GM23338 (cell line): ENCODE data around the gene SLC22A14. TPM values are rescaled to one million over a fixed set of nuclear protein-coding genes. Genes with fewer than 3 reads are reported as not detected.

Experiments
- ATAC-seq: fragments of 200-7000 bp; cut with Tn5 transposase; 3 replicates; pipeline ENCODE4 v1.9.1; 2020
- DNase-seq: peaks from one replicate; pipeline ENCODE4 v3.0.0-alpha.2; 2015; ENCODE audit warnings: low spot score
- H2AFZ ChIP-seq: fragments of 200-600 bp; sonication (generic); 2 replicates; pipeline ENCODE4 v1.8.0; 2016; ENCODE audit warnings: antibody characterized with exemption, mild to moderate bottlenecking, moderate library complexity
- H3F3A ChIP-seq: fragments of 200-600 bp; sonication (generic); replicated peaks from 2 replicates; pipeline ENCODE4 v1.8.0; 2017; ENCODE audit warnings: antibody characterized with exemption, mixed run types, low read depth
- H3K27ac ChIP-seq: fragments of 200-600 bp; sonication (generic); 2 replicates; pipeline ENCODE4 v1.6.1; 2016; ENCODE audit warnings: low read depth
- H3K27me3 ChIP-seq: fragments of 200-600 bp; sonication (generic); 2 replicates; pipeline ENCODE4 v1.8.0; 2016; ENCODE audit warnings: mild to moderate bottlenecking, mixed run types, moderate library complexity; ENCODE audit not compliant: insufficient read depth
- H3K36me3 ChIP-seq: fragments of 200-600 bp; sonication (generic); 2 replicates; pipeline ENCODE4 v1.8.0; 2016; ENCODE audit warnings: mild to moderate bottlenecking; ENCODE audit not compliant: insufficient read depth
- H3K4me1 ChIP-seq: fragments of 200-600 bp; sonication (generic); 2 replicates; pipeline ENCODE4 v1.8.0; 2016; ENCODE audit warnings: mild to moderate bottlenecking, moderate library complexity; ENCODE audit not compliant: insufficient read depth
- H3K4me2 ChIP-seq: fragments of 200-600 bp; sonication (generic); 2 replicates; pipeline ENCODE4 v1.7.1; 2017; ENCODE audit warnings: mixed run types
- H3K4me3 ChIP-seq: fragments of 200-600 bp; sonication (generic); 2 replicates; pipeline ENCODE4 v1.6.1; 2016; ENCODE audit warnings: mixed run types
- H3K79me2 ChIP-seq: fragments of 200-600 bp; sonication (generic); replicated peaks from 2 replicates; pipeline ENCODE4 v1.8.0; 2017; ENCODE audit warnings: mild to moderate bottlenecking; ENCODE audit not compliant: insufficient read depth
- H3K9me2 ChIP-seq: fragments of 200-600 bp; sonication (generic); 2 replicates; pipeline ENCODE4 v1.8.0; 2017; ENCODE audit not compliant: insufficient read depth
- H4K20me1 ChIP-seq: fragments of 200-600 bp; sonication (generic); replicated peaks from 2 replicates; pipeline ENCODE4 v1.8.0; 2017; ENCODE audit warnings: mild to moderate bottlenecking; ENCODE audit not compliant: insufficient read depth
- H3K27ac Mint-ChIP-seq: 2 replicates; pipeline ENCODE4 v1.8.0; 2020; ENCODE audit warnings: inconsistent platforms, mild to moderate bottlenecking, moderate library complexity, mixed read lengths
- H3K27me3 Mint-ChIP-seq: 3 replicates; pipeline ENCODE4 v1.8.0; 2022; ENCODE audit warnings: low read depth, mild to moderate bottlenecking, moderate library complexity, mixed read lengths, inconsistent platforms; ENCODE audit not compliant: insufficient read depth, poor library complexity
- H3K36me3 Mint-ChIP-seq: 3 replicates; pipeline ENCODE4 v1.8.0; 2021; ENCODE audit warnings: low read depth, mild to moderate bottlenecking, inconsistent platforms, moderate library complexity, mixed read lengths
- H3K4me1 Mint-ChIP-seq: 3 replicates; pipeline ENCODE4 v1.8.0; 2020; ENCODE audit warnings: mild to moderate bottlenecking, inconsistent platforms, mixed read lengths
- H3K4me3 Mint-ChIP-seq: 3 replicates; pipeline ENCODE4 v1.8.0; 2021; ENCODE audit warnings: moderate library complexity, mild to moderate bottlenecking, inconsistent platforms, mixed read lengths
- H3K9me3 Mint-ChIP-seq: 3 replicates; pipeline ENCODE4 v1.8.0; 2020; ENCODE audit warnings: moderate library complexity, mild to moderate bottlenecking, inconsistent platforms, mixed read lengths
- EZH2 ChIP-seq: fragments of 200-600 bp; sonication (generic); IDR thresholded peaks from one replicate; pipeline ENCODE4 v1.8.0; 2017; ENCODE audit warnings: antibody characterized with exemption, mild to moderate bottlenecking, low read depth; ENCODE audit not compliant: unreplicated experiment
- EZH2phosphoT487 ChIP-seq: fragments of 200-600 bp; sonication (generic); IDR thresholded peaks from one replicate; pipeline ENCODE4 v1.8.1; 2018; ENCODE audit warnings: antibody characterized with exemption; ENCODE audit not compliant: unreplicated experiment
- JUNB ChIP-seq: IDR thresholded peaks from one replicate; pipeline ENCODE4 v1.6.1; 2016; ENCODE audit warnings: antibody characterized with exemption; ENCODE audit not compliant: unreplicated experiment
- NANOG ChIP-seq: IDR thresholded peaks from 2 replicates; pipeline ENCODE4 v1.6.1; 2016; ENCODE audit warnings: antibody characterized with exemption, borderline replicate concordance
- POLR2AphosphoS5 ChIP-seq: IDR thresholded peaks from 2 replicates; pipeline ENCODE4 v1.6.1; 2016; ENCODE audit warnings: antibody characterized with exemption, low read depth
- STAT1 ChIP-seq: IDR thresholded peaks from one replicate; pipeline ENCODE4 v1.6.1; 2016; ENCODE audit warnings: antibody characterized with exemption; ENCODE audit not compliant: unreplicated experiment
- ZNF114 ChIP-seq: fragments of 250-450 bp; sonication (Bioruptor Pico); IDR thresholded peaks from 2 replicates; pipeline ENCODE4 v1.5.0; 2020; ENCODE audit warnings: mild to moderate bottlenecking, moderate library complexity
- polyA plus RNA-seq: library from polyadenylated mRNA; unstranded; fragments of >200 nt; fragmentation: Nextera tagmentation; extraction: Ambion mirVana; gene quantifications from 2 replicates; pipeline ENCODE4 v1.2.1, GENCODE V29; 2016
- total RNA-seq: library from RNA; depleted of rRNA; stranded (reverse); fragments of >200 nt; shearing (Covaris generic); gene quantifications from 2 replicates; pipeline ENCODE4 v1.2.3, GENCODE V29; 2014
- TF ChIP-seq, protein P1 (sequence below): IDR thresholded peaks from one replicate; pipeline ENCODE4 v1.6.1; 2018; ENCODE audit warnings: antibody characterized with exemption; ENCODE audit not compliant: unreplicated experiment
- TF ChIP-seq, protein P2 (sequence below): IDR thresholded peaks from 2 replicates; pipeline ENCODE4 v1.6.1; 2016; ENCODE audit warnings: antibody characterized with exemption
- TF ChIP-seq, protein P3 (sequence below), 2 experiments: fragments of 200-600 bp in 1 of 2; sonication (generic) in 1 of 2; conservative IDR thresholded peaks; 2 replicates each; pipeline versions ENCODE4 v1.5.1 to v1.6.1; 2016 to 2017; ENCODE audit warnings: antibody characterized with exemption in 2 of 2, low read depth in 2 of 2, mild to moderate bottlenecking in 2 of 2, moderate library complexity in 1 of 2

The SLC22A14 gene
- total and polyA plus RNA-seq, 2 experiments from 2014 or later: not detected

DNA sequence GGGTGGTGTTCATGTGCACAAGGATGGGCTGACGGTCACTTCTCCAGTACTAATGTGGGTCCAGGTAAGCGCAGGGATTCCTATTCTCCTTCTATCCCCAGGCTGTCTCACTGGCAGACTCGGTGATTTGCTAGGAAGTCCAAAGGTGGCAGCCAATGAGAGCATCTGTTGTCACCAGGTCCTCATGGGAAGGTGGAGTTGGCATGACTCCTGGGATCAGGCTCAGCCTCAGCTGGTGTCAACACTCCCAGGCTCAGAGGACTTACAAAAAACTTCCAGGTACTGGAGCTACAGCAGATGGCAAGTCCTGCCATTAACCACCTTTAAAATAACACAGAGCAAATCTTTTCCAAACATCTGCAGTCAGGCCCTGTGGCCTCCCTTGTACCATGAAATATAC is 78.3 kb downstream of the SLC22A14 start:
- no peaks in the 10 kb centered on the region; the same call in 1 of the 2 replicates for H3K36me3 ChIP-seq
- ATAC-seq: no peak
- no peak overlapping the region for H3K4me3 Mint-ChIP-seq
- H3K9me2 ChIP-seq: no peaks in the 10 kb centered on the region; the same call in 1 of the 2 replicates
- H3F3A ChIP-seq: no peaks in the 10 kb centered on the region
- H3K4me1 Mint-ChIP-seq: no peaks in the 10 kb centered on the region
- no peaks in the 10 kb centered on the region for H3K4me1 ChIP-seq
- no peak for TF ChIP-seq POLR2AphosphoS5
- peaks cover 20% of the 10 kb centered on the region for H3K9me3 Mint-ChIP-seq
- no peak overlapping the region for H2AFZ ChIP-seq
- no peak overlapping the region for H3K27ac Mint-ChIP-seq
- no peak overlapping the region for H3K4me2 ChIP-seq
- H3K79me2 ChIP-seq: no peaks in the 10 kb centered on the region
- DNase-seq: no peak
- peaks cover 46% of the 10 kb centered on the region for H3K36me3 Mint-ChIP-seq
- H3K27me3 ChIP-seq: no peaks in the 10 kb centered on the region
- H3K4me3 ChIP-seq: no peak overlapping the region
- no peaks in the 10 kb centered on the region for H4K20me1 ChIP-seq
- H3K27ac ChIP-seq: no peak overlapping the region
- H3K27me3 Mint-ChIP-seq: peaks cover 2% of the 10 kb centered on the region

DNA sequence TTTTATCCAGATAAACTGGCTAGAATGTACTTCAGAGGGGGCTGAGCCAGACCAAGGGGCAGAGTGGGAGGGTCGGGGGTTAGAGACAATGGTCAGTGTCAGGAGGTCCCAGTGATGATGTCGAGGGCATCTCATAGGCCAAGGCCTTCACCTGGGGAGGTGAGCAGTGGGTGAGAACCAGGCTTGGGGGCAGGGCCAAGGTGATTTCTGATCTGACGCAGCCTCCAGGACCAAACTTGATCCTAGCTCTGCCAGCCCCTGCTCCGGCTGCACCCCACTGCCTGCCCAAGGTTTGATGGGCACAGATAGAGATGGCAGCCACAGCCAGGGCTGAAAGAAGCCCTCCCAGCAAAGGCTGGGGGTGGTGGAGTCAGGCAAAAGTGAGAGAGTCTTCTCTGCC is 79.4 kb downstream of the SLC22A14 start:
- no peak overlapping the region for H3K4me3 ChIP-seq
- H3F3A ChIP-seq: no peaks in the 10 kb centered on the region
- no peak overlapping the region for H3K27ac ChIP-seq
- no peaks in the 10 kb centered on the region for H3K4me1 ChIP-seq
- H3K36me3 ChIP-seq: no peaks in the 10 kb centered on the region; the same call in 1 of the 2 replicates
- H3K27me3 Mint-ChIP-seq: no peaks in the 10 kb centered on the region
- no peak overlapping the region for H3K4me3 Mint-ChIP-seq
- H3K4me1 Mint-ChIP-seq: no peaks in the 10 kb centered on the region
- H3K9me2 ChIP-seq: no peaks in the 10 kb centered on the region; the same call in 1 of the 2 replicates
- peaks cover 49% of the 10 kb centered on the region for H3K36me3 Mint-ChIP-seq
- H3K27me3 ChIP-seq: no peaks in the 10 kb centered on the region
- TF ChIP-seq EZH2: no peak
- TF ChIP-seq, protein P1, sequence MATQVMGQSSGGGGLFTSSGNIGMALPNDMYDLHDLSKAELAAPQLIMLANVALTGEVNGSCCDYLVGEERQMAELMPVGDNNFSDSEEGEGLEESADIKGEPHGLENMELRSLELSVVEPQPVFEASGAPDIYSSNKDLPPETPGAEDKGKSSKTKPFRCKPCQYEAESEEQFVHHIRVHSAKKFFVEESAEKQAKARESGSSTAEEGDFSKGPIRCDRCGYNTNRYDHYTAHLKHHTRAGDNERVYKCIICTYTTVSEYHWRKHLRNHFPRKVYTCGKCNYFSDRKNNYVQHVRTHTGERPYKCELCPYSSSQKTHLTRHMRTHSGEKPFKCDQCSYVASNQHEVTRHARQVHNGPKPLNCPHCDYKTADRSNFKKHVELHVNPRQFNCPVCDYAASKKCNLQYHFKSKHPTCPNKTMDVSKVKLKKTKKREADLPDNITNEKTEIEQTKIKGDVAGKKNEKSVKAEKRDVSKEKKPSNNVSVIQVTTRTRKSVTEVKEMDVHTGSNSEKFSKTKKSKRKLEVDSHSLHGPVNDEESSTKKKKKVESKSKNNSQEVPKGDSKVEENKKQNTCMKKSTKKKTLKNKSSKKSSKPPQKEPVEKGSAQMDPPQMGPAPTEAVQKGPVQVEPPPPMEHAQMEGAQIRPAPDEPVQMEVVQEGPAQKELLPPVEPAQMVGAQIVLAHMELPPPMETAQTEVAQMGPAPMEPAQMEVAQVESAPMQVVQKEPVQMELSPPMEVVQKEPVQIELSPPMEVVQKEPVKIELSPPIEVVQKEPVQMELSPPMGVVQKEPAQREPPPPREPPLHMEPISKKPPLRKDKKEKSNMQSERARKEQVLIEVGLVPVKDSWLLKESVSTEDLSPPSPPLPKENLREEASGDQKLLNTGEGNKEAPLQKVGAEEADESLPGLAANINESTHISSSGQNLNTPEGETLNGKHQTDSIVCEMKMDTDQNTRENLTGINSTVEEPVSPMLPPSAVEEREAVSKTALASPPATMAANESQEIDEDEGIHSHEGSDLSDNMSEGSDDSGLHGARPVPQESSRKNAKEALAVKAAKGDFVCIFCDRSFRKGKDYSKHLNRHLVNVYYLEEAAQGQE: no peak
- DNase-seq (no peak), ATAC-seq (no peak)
- no peak overlapping the region for H3K27ac Mint-ChIP-seq
- no peaks in the 10 kb centered on the region for H3K79me2 ChIP-seq
- no peak overlapping the region for H3K4me2 ChIP-seq
- H3K9me3 Mint-ChIP-seq: peaks cover 20% of the 10 kb centered on the region
- H4K20me1 ChIP-seq: no peaks in the 10 kb centered on the region
- no peak overlapping the region for H2AFZ ChIP-seq

DNA sequence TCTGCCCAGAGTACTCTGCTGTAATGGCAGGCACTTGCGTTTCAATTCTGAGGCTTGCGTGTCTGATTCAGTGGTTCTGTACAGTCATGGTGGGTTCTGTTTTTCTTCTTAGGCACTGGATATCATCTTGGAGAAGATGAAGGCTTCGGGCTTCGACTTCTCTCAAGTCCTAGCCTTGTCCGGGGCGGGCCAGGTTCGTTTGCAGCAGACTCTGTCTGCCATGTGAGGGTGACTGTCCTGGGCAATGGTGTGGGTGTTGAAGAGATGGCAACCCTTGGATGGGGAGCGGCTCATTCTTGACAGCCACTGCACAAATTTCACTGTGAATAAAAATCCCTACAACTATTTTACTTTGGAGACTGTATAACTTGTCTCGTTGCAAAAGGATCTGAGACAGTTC is 80.7 kb downstream of the SLC22A14 start:
- no peaks in the 10 kb centered on the region for H3K4me1 Mint-ChIP-seq

More for the DNA sequence above, 80.7 kb downstream of the SLC22A14 start:
- Histone ChIP-seq H3F3A (no peaks in the 10 kb centered on the region), H3K27me3 (no peaks in the 10 kb centered on the region), H3K9me2 (no peaks in the 10 kb centered on the region), H3K27ac (no peak overlapping the region), H3K4me2 (no peak overlapping the region), H3K4me1 (no peaks in the 10 kb centered on the region), H3K4me3 (no peak overlapping the region), H4K20me1 (no peaks in the 10 kb centered on the region), H3K79me2 (no peaks in the 10 kb centered on the region), H3K36me3 (no peaks in the 10 kb centered on the region; the same call in 1 of the 2 replicates), H2AFZ (no peak overlapping the region)
- ATAC-seq (no peak), DNase-seq (no peak)
- no peak overlapping the region for H3K4me3 Mint-ChIP-seq
- TF ChIP-seq NANOG (no peak), JUNB (no peak), STAT1 (no peak), EZH2 (no peak), EZH2phosphoT487 (no peak), ZNF114 (no peak)
- TF ChIP-seq, protein P2, sequence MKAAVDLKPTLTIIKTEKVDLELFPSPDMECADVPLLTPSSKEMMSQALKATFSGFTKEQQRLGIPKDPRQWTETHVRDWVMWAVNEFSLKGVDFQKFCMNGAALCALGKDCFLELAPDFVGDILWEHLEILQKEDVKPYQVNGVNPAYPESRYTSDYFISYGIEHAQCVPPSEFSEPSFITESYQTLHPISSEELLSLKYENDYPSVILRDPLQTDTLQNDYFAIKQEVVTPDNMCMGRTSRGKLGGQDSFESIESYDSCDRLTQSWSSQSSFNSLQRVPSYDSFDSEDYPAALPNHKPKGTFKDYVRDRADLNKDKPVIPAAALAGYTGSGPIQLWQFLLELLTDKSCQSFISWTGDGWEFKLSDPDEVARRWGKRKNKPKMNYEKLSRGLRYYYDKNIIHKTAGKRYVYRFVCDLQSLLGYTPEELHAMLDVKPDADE: no peak
- TF ChIP-seq, protein P3, sequence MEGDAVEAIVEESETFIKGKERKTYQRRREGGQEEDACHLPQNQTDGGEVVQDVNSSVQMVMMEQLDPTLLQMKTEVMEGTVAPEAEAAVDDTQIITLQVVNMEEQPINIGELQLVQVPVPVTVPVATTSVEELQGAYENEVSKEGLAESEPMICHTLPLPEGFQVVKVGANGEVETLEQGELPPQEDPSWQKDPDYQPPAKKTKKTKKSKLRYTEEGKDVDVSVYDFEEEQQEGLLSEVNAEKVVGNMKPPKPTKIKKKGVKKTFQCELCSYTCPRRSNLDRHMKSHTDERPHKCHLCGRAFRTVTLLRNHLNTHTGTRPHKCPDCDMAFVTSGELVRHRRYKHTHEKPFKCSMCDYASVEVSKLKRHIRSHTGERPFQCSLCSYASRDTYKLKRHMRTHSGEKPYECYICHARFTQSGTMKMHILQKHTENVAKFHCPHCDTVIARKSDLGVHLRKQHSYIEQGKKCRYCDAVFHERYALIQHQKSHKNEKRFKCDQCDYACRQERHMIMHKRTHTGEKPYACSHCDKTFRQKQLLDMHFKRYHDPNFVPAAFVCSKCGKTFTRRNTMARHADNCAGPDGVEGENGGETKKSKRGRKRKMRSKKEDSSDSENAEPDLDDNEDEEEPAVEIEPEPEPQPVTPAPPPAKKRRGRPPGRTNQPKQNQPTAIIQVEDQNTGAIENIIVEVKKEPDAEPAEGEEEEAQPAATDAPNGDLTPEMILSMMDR (conservative IDR thresholded peaks at IDR 0.05; ENCODE audit: low read depth in 2 of 2): no peak
- no peak overlapping the region for H3K27ac Mint-ChIP-seq
- no peaks in the 10 kb centered on the region for H3K27me3 Mint-ChIP-seq
- H3K9me3 Mint-ChIP-seq: peaks cover 19% of the 10 kb centered on the region
- H3K36me3 Mint-ChIP-seq: peaks cover 42% of the 10 kb centered on the region
